ENCODE measurements around the gene SMAD6. TPM values are rescaled to one million over a fixed set of nuclear protein-coding genes. Genes with fewer than 3 reads are reported as not detected.

The SMAD6 gene
- polyA plus RNA-seq, 1 donor from 2014 or later: 0.16 TPM

- no peak overlapping the region for H2AFZ ChIP-seq (ENCODE audit: low read depth, low read length)
- TF ChIP-seq SMC3 (conservative IDR thresholded peaks at IDR 0.05; ENCODE audit: poor library complexity) (no peak), TAF1 (IDR thresholded peaks at IDR 0.05; ENCODE audit: low read depth) (no peak), EZH2 (IDR thresholded peaks at IDR 0.05; ENCODE audit: borderline replicate concordance, insufficient read depth, low read length, poor library complexity, severe bottlenecking) (no peak), CTCF (IDR thresholded peaks at IDR 0.05; ENCODE audit: poor library complexity, severe bottlenecking) (no peak), RAD21 (conservative IDR thresholded peaks at IDR 0.05) (no peak), REST (IDR thresholded peaks at IDR 0.05; ENCODE audit: borderline replicate concordance) (no peak), MXI1 (conservative IDR thresholded peaks at IDR 0.05; ENCODE audit: poor library complexity, severe bottlenecking) (no peak), EP300 (conservative IDR thresholded peaks at IDR 0.05; ENCODE audit: poor library complexity, severe bottlenecking) (no peak)
- no peaks in the 10 kb centered on the region for H3K27me3 ChIP-seq (ENCODE audit: insufficient read depth, low read depth, low read length)
- H3K79me2 ChIP-seq (replicated peaks; ENCODE audit: insufficient read depth, low read length): no peaks in the 10 kb centered on the region
- H3K36me3 ChIP-seq (ENCODE audit: insufficient read depth, low read length): no peaks in the 10 kb centered on the region
- H3K4me2 ChIP-seq (ENCODE audit: low read length): no peak overlapping the region
- H3F3A ChIP-seq (ENCODE audit: insufficient read depth, low read length, poor library complexity, severe bottlenecking): no peaks in the 10 kb centered on the region
- no peak overlapping the region for H3K27ac ChIP-seq (ENCODE audit: low read length)
- no peak overlapping the region for H3K4me3 ChIP-seq (ENCODE audit: low read length)
- H3K9me3 ChIP-seq (ENCODE audit: low read length): no peaks in the 10 kb centered on the region
- no peaks in the 10 kb centered on the region for H3K9me2 ChIP-seq (ENCODE audit: insufficient read depth, low read length)
- H3K9ac ChIP-seq (ENCODE audit: low read length): no peak overlapping the region
- H4K20me1 ChIP-seq (ENCODE audit: insufficient read depth): no peaks in the 10 kb centered on the region
These were observed 18.4 kb downstream of the SMAD6 start for GRCh38 chr15:66720206-66721010.

GRCh38 chr15:66721020-66721419, 19.0 kb downstream of the SMAD6 start:
- no peaks in the 10 kb centered on the region for H3K27me3 ChIP-seq (ENCODE audit: insufficient read depth, low read depth, low read length)
- no peak for TF ChIP-seq RAD21 (conservative IDR thresholded peaks at IDR 0.05)
- TF ChIP-seq EZH2 (IDR thresholded peaks at IDR 0.05; ENCODE audit: borderline replicate concordance, insufficient read depth, low read length, poor library complexity, severe bottlenecking): no peak
- TF ChIP-seq REST (IDR thresholded peaks at IDR 0.05; ENCODE audit: borderline replicate concordance): no peak
- TF ChIP-seq MXI1 (conservative IDR thresholded peaks at IDR 0.05; ENCODE audit: poor library complexity, severe bottlenecking): no peak
- no peak for TF ChIP-seq TAF1 (IDR thresholded peaks at IDR 0.05; ENCODE audit: low read depth)
- no peak for TF ChIP-seq SMC3 (conservative IDR thresholded peaks at IDR 0.05; ENCODE audit: poor library complexity)
- no peak for TF ChIP-seq POLR2AphosphoS5 (IDR thresholded peaks at IDR 0.05)
- no peak for TF ChIP-seq EP300 (conservative IDR thresholded peaks at IDR 0.05; ENCODE audit: poor library complexity, severe bottlenecking)
- TF ChIP-seq CTCF (IDR thresholded peaks at IDR 0.05; ENCODE audit: poor library complexity, severe bottlenecking): no peak
- H4K20me1 ChIP-seq (ENCODE audit: insufficient read depth): no peaks in the 10 kb centered on the region
- H3K27ac ChIP-seq (ENCODE audit: low read length): no peak overlapping the region
- no peaks in the 10 kb centered on the region for H3K79me2 ChIP-seq (replicated peaks; ENCODE audit: insufficient read depth, low read length)
- H3K4me3 ChIP-seq (ENCODE audit: low read length): no peak overlapping the region
- H3K9me3 ChIP-seq (ENCODE audit: low read length): no peaks in the 10 kb centered on the region
- no peaks in the 10 kb centered on the region for H3F3A ChIP-seq (ENCODE audit: insufficient read depth, low read length, poor library complexity, severe bottlenecking)
- H3K36me3 ChIP-seq (ENCODE audit: insufficient read depth, low read length): no peaks in the 10 kb centered on the region
- H3K9me2 ChIP-seq (ENCODE audit: insufficient read depth, low read length): no peaks in the 10 kb centered on the region
- H3K9ac ChIP-seq (ENCODE audit: low read length): no peak overlapping the region
- no peak overlapping the region for H3K4me2 ChIP-seq (ENCODE audit: low read length)
- no peak overlapping the region for H2AFZ ChIP-seq (ENCODE audit: low read depth, low read length)

Measured in neural cell (in vitro differentiated cells).